HG03139 (cell line): ENCODE results near the gene PCDHGC4.

Experiments used
- ATAC-seq: cut with Tn5 transposase; IDR thresholded peaks from one replicate; pipeline ENCODE4 v1.9.1; 2021; ENCODE audit not compliant: unreplicated experiment

Gene PCDHGC4

DNA sequence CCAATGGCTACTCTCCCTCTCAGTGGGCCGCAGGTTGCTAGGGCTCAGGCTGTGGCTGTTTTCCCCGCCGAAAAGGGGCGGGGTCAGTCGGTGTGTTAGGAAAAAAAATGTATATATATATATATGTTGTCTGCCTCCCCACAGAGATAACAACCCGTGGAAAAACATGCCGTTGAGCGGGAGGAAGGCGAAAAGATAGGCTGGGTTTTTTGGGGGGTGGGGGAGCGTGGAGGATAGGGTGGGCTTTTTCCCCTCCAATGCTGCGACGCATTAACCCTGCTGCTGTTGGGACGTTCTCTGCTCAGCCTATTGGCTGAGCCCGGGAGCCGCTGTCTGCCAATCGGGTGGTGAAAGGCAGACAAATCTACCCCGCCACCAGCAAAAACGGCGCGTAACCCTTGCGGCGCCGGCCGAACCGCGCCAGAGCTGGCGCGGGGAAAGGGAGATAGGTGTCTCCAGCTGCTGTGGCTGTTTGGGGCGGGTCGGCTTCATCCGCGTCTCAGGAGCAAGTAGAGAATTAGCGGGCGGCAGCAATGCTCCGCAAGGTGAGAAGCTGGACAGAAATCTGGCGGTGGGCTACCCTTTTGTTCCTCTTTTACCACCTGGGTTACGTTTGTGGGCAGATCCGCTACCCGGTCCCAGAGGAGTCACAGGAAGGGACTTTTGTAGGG, at the start of gene PCDHGC4:
Gene PCDHGC4, plus strand, starts transcription at position 390 of the 671 bp plus-strand sequence. Its CDS starts 144 bp downstream, at position 534.
- no peak for ATAC-seq

- ATAC-seq = no peak
Measured at GRCh38 chr5:141437221-141437620, 47.6 kb upstream of the PCDHGC4 start.

- ATAC-seq = no peak
Measured at GRCh38 chr5:141439411-141440141, 45.3 kb upstream of the PCDHGC4 start.

DNA sequence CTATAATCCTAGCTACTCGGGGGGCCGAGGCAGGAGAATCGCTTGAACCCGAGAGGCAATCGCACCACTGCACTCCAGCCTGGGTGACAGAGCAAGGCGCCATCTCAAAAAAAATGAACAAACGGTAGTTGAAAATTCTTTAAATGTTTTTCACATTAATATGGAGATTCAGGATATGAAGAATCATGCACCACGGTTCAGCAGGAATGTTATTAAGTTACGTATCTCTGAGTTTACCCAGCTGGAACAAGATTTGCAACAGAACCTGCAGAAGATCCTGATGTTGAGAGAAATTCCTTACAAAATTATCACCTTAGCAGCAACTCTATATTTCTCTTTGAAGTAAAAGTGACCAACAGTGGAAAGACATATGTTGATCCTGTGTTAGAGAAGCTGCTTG, 44.5 kb upstream of the PCDHGC4 start:
- ATAC-seq = no peak

DNA sequence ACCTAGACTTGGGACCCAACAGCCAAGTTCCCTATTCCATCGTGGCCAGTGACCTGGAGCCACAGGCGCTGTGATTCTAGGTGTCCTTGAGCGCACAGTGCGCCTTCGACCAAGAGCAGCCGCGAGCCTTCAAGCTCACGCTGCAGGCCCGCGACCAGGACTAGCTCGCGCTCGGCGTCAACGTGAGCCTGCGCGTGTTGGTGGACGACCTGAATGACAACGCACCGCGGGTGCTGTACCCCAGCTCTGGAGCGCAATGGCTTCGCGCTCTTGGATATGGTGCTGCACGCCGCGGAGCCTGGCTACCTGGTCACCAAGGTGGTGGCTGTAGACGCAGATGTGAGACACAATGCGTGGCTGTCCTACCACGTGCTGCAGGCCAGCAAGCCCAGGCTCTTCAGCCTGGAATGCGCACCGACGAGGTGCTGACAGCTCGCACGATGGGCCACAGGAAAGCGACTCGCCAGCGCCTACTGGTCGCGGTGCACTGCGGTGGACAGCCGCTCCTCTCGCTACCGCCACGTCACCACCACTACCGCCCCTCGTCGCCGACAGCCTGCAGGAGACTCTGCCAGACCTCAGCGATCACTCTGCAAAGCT, 43.2 kb upstream of the PCDHGC4 start:
- ATAC-seq = no peak

DNA sequence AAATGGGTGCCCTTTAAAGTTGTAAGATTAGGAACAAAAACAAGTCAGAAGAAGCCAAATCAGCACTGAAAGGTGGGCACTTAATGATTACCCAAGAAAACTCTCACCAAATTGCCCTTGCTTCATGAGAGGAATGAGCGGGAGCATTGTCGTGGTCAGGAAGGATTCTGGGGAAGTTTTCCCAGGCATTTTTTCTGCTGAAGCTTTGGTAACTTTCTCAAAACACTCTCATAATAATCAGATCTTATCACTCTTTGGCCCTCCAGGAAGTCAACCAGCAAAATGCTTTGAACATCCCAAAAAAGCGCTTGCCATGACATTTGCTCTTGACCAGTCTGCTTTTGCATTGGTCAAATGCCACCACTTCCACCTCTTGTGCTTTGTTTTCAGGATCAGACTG, 19.5 kb upstream of the PCDHGC4 start:
- no peak for ATAC-seq

DNA sequence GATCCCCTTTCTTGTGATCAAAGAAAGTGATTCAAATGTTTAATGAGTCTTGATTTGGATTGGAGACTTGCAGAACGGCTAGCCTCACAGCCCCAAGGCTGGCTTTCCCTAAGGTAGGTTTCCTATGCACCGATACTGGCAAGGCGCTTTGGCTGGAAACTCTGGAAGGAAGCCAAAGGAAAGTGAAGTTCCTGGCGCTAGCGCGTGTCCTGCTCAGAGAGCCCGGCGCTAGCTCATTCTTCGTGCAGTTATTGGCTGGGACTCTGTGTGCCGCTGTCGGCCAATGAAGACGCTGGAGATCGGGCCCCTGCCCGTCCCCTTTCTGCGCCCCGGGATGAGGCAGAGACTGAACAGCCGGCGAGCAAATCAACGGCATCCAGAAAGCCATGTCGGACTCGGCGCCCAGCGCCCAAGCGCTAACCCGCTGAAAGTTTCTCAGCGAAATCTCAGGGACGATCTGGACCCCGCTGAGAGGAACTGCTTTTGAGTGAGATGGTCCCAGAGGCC, 9.2 kb upstream of the PCDHGC4 start, which contains the start of gene PCDHGC3:
Gene PCDHGC3, plus strand, starts transcription at position 342 of the 507 bp plus-strand sequence. Its CDS starts 151 bp downstream, at position 493.
- ATAC-seq = peak; percentile 96

- ATAC-seq = no peak
Measured at GRCh38 chr5:141476132-141476911, 8.5 kb upstream of the PCDHGC4 start.

DNA sequence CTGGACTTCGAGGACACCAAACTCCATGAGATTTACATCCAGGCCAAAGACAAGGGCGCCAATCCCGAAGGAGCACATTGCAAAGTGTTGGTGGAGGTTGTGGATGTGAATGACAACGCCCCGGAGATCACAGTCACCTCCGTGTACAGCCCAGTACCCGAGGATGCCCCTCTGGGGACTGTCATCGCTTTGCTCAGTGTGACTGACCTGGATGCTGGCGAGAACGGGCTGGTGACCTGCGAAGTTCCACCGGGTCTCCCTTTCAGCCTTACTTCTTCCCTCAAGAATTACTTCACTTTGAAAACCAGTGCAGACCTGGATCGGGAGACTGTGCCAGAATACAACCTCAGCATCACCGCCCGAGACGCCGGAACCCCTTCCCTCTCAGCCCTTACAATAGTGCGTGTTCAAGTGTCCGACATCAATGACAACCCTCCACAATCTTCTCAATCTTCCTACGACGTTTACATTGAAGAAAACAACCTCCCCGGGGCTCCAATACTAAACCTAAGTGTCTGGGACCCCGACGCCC, 7.7 kb upstream of the PCDHGC4 start:
- ATAC-seq = no peak

DNA sequence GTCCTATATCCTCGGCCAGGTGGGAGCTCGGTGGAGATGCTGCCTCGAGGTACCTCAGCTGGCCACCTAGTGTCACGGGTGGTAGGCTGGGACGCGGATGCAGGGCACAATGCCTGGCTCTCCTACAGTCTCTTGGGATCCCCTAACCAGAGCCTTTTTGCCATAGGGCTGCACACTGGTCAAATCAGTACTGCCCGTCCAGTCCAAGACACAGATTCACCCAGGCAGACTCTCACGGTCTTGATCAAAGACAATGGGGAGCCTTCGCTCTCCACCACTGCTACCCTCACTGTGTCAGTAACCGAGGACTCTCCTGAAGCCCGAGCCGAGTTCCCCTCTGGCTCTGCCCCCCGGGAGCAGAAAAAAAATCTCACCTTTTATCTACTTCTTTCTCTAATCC, 7.0 kb upstream of the PCDHGC4 start:
- no peak for ATAC-seq

- no peak for ATAC-seq
Measured at GRCh38 chr5:141478321-141478945, 6.4 kb upstream of the PCDHGC4 start.

DNA sequence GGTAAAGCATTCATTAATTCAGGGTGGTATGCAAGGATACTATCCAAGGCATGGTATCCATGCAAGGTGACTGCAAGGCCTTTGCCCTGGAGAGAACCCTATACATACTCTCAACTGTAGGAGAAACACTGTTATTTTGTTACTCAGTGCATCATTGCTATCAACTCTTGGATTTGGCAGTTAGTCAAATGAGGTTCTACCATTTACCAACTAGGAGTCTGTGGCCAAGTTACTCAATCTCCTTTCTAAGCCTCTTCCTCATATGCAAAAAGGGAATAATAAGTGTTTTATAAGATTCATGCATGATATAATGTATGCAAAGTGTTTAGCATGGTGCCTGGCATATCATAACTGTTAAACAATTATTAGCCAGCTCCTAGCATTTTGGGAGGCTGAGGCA, 5.1 kb upstream of the PCDHGC4 start:
- ATAC-seq = no peak

DNA sequence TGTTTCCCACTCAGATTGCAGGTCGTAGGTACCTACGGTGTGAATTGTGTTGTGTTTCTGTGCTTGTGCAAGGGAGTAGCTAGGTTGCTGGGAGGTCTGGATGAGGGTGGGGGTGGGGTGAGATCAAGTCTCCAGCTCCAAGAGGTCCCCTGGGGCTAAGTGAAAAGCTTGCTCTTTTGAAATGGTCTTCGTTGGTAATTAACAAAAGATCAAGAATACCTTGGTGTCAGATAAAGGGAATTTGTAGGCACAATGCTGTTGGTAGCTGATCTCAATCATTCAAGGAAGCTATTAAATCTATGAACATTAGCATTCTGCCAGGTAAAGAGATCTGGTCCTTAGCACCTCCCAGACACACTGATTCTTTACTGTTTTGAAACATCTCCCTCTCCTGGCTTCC, 928 bp upstream of the PCDHGC4 start:
- no peak for ATAC-seq

- no peak for ATAC-seq
Measured at GRCh38 chr5:141484310-141484640, 555 bp upstream of the PCDHGC4 start.

- no peak for ATAC-seq
Measured at GRCh38 chr5:141485321-141486055, 658 bp downstream of the PCDHGC4 start.

DNA sequence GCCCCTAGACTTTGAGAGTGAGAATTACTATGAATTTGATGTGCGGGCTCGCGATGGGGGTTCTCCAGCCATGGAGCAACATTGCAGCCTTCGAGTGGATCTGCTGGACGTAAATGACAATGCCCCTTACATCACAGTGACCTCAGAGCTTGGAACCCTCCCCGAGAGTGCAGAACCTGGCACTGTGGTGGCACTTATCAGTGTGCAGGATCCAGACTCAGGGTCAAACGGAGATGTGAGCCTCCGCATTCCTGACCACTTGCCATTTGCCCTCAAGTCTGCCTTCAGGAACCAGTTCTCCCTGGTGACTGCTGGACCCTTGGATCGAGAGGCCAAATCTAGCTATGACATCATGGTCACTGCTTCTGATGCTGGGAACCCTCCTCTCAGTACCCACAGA, 1.3 kb downstream of the PCDHGC4 start:
- ATAC-seq = no peak

- ATAC-seq = no peak
Measured at GRCh38 chr5:141487131-141487530, 2.3 kb downstream of the PCDHGC4 start.

DNA sequence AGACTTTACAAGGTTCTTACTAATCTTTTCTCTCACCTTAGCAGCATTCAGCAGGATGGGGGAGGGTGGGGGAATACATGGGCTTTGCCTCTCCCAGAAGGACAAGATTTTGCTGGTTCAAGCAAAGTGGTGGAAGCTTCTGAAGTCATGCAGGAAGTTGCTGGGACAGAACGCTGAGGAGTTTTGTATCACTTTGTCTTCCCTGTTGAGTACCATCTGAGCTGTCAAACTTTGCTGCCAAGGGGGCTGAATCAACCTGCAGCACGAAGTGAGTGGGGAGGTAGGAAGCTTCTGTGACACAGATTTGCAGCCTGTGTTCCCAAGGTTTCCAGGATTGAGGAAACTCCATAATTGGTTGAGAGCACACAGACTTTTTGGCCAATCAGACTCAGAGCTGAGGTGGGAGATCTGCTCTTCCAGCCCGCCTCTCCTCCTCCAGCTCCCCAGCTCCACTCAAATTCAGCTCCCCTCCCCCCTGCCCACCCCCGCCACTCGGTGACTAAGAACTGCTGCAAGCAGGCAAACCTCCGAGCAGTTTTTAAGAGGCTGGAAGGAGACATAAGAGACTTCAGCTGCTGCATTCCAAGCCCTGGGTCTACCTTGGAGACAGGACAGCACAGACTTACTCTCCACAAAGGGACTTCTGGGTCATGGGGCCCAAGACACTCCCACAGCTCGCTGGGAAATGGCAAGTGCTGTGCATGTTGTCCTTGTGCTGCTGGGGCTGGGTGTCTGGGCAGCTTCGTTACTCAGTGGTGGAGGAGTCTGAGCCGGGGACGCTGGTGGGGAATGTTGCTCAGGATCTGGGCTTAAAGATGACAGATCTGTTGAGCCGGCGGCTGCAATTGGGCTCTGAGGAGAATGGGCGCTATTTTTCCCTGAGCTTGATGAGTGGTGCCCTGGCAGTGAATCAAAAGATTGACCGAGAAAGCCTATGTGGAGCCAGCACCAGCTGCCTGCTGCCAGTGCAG, 4.0 kb downstream of the PCDHGC4 start, which contains the start of gene PCDHGC5:
Gene PCDHGC5, plus strand, starts transcription at position 491 of the 971 bp plus-strand sequence. Its CDS starts 160 bp downstream, at position 651.
- no peak for ATAC-seq
